MM.1S (cell line): ENCODE data around the gene MFSD6L.
"Not testable (repeated sequence)": the region's sequence is repeated elsewhere in the genome, so short reads cannot be mapped to it uniquely, and the experiment has no call there.

Experiments
- DNase-seq: peaks from one replicate; pipeline ENCODE4 v3.0.0-alpha.2; 2015
- H2AFZ ChIP-seq: fragments of 300-600 bp; sonication (generic); 2 replicates; pipeline ENCODE4 v1.6.0; 2016; ENCODE audit warnings: antibody characterized with exemption, low read length
- H3F3A ChIP-seq: fragments of 300-600 bp; sonication (generic); 2 replicates; pipeline ENCODE4 v1.6.1; 2016; ENCODE audit warnings: mild to moderate bottlenecking, antibody characterized with exemption, low read length, moderate library complexity, mixed read lengths; ENCODE audit not compliant: insufficient read depth
- H3K27ac ChIP-seq: fragments of 300-600 bp; sonication (generic); 2 replicates; pipeline ENCODE4 v1.5.1; 2016; ENCODE audit warnings: mild to moderate bottlenecking, low read length
- H3K27me3 ChIP-seq: fragments of 300-600 bp; sonication (generic); replicated peaks from 2 replicates; pipeline ENCODE4 v1.6.0; 2016; ENCODE audit warnings: low read length; ENCODE audit not compliant: insufficient read depth
- H3K36me3 ChIP-seq: fragments of 300-600 bp; sonication (generic); replicated peaks from 2 replicates; pipeline ENCODE4 v1.6.1; 2016; ENCODE audit warnings: mild to moderate bottlenecking, low read length, mixed read lengths; ENCODE audit not compliant: insufficient read depth
- H3K4me1 ChIP-seq: fragments of 300-600 bp; sonication (generic); 2 replicates; pipeline ENCODE4 v1.6.1; 2016; ENCODE audit warnings: low read length, mixed read lengths
- H3K4me2 ChIP-seq: fragments of 300-600 bp; sonication (generic); 2 replicates; pipeline ENCODE4 v1.6.0; 2016; ENCODE audit warnings: low read depth, low read length
- H3K4me3 ChIP-seq: fragments of 300-600 bp; sonication (generic); 2 replicates; pipeline ENCODE4 v1.5.1; 2016; ENCODE audit warnings: low read length, mixed read lengths
- H3K79me2 ChIP-seq: fragments of 300-600 bp; sonication (generic); 2 replicates; pipeline ENCODE4 v1.6.1; 2016; ENCODE audit warnings: mixed run types, low read length, mixed read lengths
- H3K9ac ChIP-seq: fragments of 300-600 bp; sonication (generic); 2 replicates; pipeline ENCODE4 v1.6.1; 2016; ENCODE audit warnings: low read length, mixed read lengths
- H3K9me2 ChIP-seq: fragments of 300-600 bp; sonication (generic); replicated peaks from 2 replicates; pipeline ENCODE4 v1.6.1; 2016; ENCODE audit warnings: mild to moderate bottlenecking, low read length, mixed read lengths; ENCODE audit not compliant: insufficient read depth
- H3K9me3 ChIP-seq: fragments of 300-600 bp; sonication (generic); replicated peaks from 2 replicates; pipeline ENCODE4 v1.6.1; 2016; ENCODE audit warnings: mild to moderate bottlenecking, low read length, mixed read lengths; ENCODE audit not compliant: insufficient read depth
- H4K20me1 ChIP-seq: fragments of 300-600 bp; sonication (generic); 2 replicates; pipeline ENCODE4 v1.6.1; 2016; ENCODE audit warnings: mild to moderate bottlenecking, low read length, moderate library complexity, mixed read lengths; ENCODE audit not compliant: insufficient read depth
- CTCF ChIP-seq: fragments of 300-600 bp; sonication (generic); IDR thresholded peaks from 2 replicates; pipeline ENCODE4 v1.5.1; 2016; ENCODE audit warnings: antibody characterized with exemption, low read length, mixed read lengths
- EZH2 ChIP-seq: fragments of 300-600 bp; sonication (generic); optimal IDR thresholded peaks from 2 replicates; pipeline ENCODE3; 2017; ENCODE audit warnings: low read depth, mild to moderate bottlenecking, antibody characterized with exemption, low read length, mixed read lengths
- EZH2phosphoT487 ChIP-seq: fragments of 300-600 bp; sonication (generic); IDR thresholded peaks from 2 replicates; pipeline ENCODE4 v1.6.1; 2018; ENCODE audit warnings: antibody characterized with exemption, low read length

MFSD6L gene

GRCh38 chr17:8818047-8818446 lies 18.9 kb upstream of the MFSD6L start:
- no peak overlapping the region for H3K9ac ChIP-seq

GRCh38 chr17:8806926-8807550 lies 7.9 kb upstream of the MFSD6L start:
- Histone ChIP-seq H3K9me3 (no peaks in the 10 kb centered on the region), H3K27ac (peak overlapping the region; percentile 71), H3K4me1 (peaks cover 20% of the 10 kb centered on the region), H3K79me2 (no peaks in the 10 kb centered on the region), H3K4me2 (peak overlapping the region; percentile 46), H3K9me2 (no peaks in the 10 kb centered on the region), H3F3A (peaks cover 16% of the 10 kb centered on the region), H2AFZ (peak overlapping the region; percentile 32; the same call in 1 of the 2 replicates), H3K27me3 (no peaks in the 10 kb centered on the region), H3K9ac (no peak overlapping the region), H3K36me3 (no peaks in the 10 kb centered on the region), H3K4me3 (0 out of 2 replicates have a peak overlapping the region, but pooled peaks have one; percentile 5), H4K20me1 (no peaks in the 10 kb centered on the region)
- peak; percentile 45 for DNase-seq
- TF ChIP-seq EZH2 (no peak), EZH2phosphoT487 (no peak), CTCF (no peak)

More at GRCh38 chr17:8818047-8818446, 18.9 kb upstream of the MFSD6L start:
- H2AFZ ChIP-seq: no peak overlapping the region
- no peaks in the 10 kb centered on the region for H3K36me3 ChIP-seq
- DNase-seq: no peak
- H3K27me3 ChIP-seq: peaks cover 27% of the 10 kb centered on the region; the same call in 1 of the 2 replicates
- no peaks in the 10 kb centered on the region for H3K4me1 ChIP-seq
- no peaks in the 10 kb centered on the region for H3K79me2 ChIP-seq
- no peak for TF ChIP-seq EZH2phosphoT487
- no peak overlapping the region for H3K4me3 ChIP-seq
- H3K27ac ChIP-seq: no peak overlapping the region
- no peaks in the 10 kb centered on the region for H3F3A ChIP-seq
- no peaks in the 10 kb centered on the region for H3K9me3 ChIP-seq
- H4K20me1 ChIP-seq: no peaks in the 10 kb centered on the region
- H3K9me2 ChIP-seq: no peaks in the 10 kb centered on the region
- no peak overlapping the region for H3K4me2 ChIP-seq

- Histone ChIP-seq H4K20me1 (no peaks in the 10 kb centered on the region), H3K9me2 (no peaks in the 10 kb centered on the region), H3K27me3 (no peaks in the 10 kb centered on the region), H3K4me1 (peaks cover 20% of the 10 kb centered on the region), H2AFZ (peak overlapping the region; percentile 32; the same call in 1 of the 2 replicates), H3F3A (peaks cover 16% of the 10 kb centered on the region), H3K27ac (peak overlapping the region; percentile 71), H3K9me3 (no peaks in the 10 kb centered on the region), H3K4me3 (0 out of 2 replicates have a peak overlapping the region, but pooled peaks have one; percentile 5), H3K9ac (no peak overlapping the region), H3K79me2 (no peaks in the 10 kb centered on the region), H3K36me3 (no peaks in the 10 kb centered on the region), H3K4me2 (peak overlapping the region; percentile 46)
- TF ChIP-seq CTCF: no peak
- TF ChIP-seq EZH2: no peak
- no peak for TF ChIP-seq EZH2phosphoT487
- DNase-seq: peak; percentile 82
These were observed 7.2 kb upstream of the MFSD6L start for GRCh38 chr17:8806253-8806925.

GRCh38 chr17:8805396-8805795 lies 6.2 kb upstream of the MFSD6L start:
- H3K27me3 ChIP-seq, H2AFZ ChIP-seq, H3K9me2 ChIP-seq, H3K36me3 ChIP-seq, H3K9me3 ChIP-seq, H3K9ac ChIP-seq, DNase-seq, H3K79me2 ChIP-seq, H3K4me2 ChIP-seq, H4K20me1 ChIP-seq, H3K27ac ChIP-seq, H3K4me3 ChIP-seq: not testable (repeated sequence)
- Histone ChIP-seq H3F3A (peaks cover 16% of the 10 kb centered on the region), H3K4me1 (peaks cover 20% of the 10 kb centered on the region)
